Measurements from ENCODE around the gene GRID1.
"Not testable (repeated sequence)": the region's sequence is repeated elsewhere in the genome, so short reads cannot be mapped to it uniquely, and the experiment has no call there.

GRID1 gene

GRCh38 chr10:86391236-86391840, 24.7 kb upstream of the GRID1 start:
- no peak for DNase-seq (ENCODE audit: low read depth, low spot score)
- Histone ChIP-seq H3K4me1 (ENCODE audit: insufficient read depth, insufficient read length) (no peaks in the 10 kb centered on the region), H3K4me3 (ENCODE audit: insufficient read length, low read depth) (no peak overlapping the region), H3K27me3 (ENCODE audit: insufficient read depth, insufficient read length) (peaks cover 3% of the 10 kb centered on the region), H3K36me3 (ENCODE audit: insufficient read depth, insufficient read length, low read length) (no peaks in the 10 kb centered on the region), H3K9me3 (ENCODE audit: insufficient read depth, low read length) (no peaks in the 10 kb centered on the region), H3K9ac (ENCODE audit: insufficient read length, low read depth) (no peak overlapping the region)
- TF ChIP-seq ZNF274 (IDR thresholded peaks at IDR 0.05; ENCODE audit: low read depth, low read length) (no peak), YY1 (IDR thresholded peaks at IDR 0.05; ENCODE audit: insufficient read depth, insufficient read length) (no peak), SUZ12 (IDR thresholded peaks at IDR 0.05; ENCODE audit: extremely low read depth, insufficient read depth, insufficient read length) (no peak)

GRCh38 chr10:86390337-86391120, 23.9 kb upstream of the GRID1 start:
- peaks cover 3% of the 10 kb centered on the region for H3K27me3 ChIP-seq (ENCODE audit: insufficient read depth, insufficient read length)
- no peak for DNase-seq (ENCODE audit: low read depth, low spot score)
- H3K9ac ChIP-seq (ENCODE audit: insufficient read length, low read depth), result no peak overlapping the region
- no peak for TF ChIP-seq SUZ12 (IDR thresholded peaks at IDR 0.05; ENCODE audit: extremely low read depth, insufficient read depth, insufficient read length)
- no peak for TF ChIP-seq YY1 (IDR thresholded peaks at IDR 0.05; ENCODE audit: insufficient read depth, insufficient read length)
- TF ChIP-seq ZNF274 (IDR thresholded peaks at IDR 0.05; ENCODE audit: low read depth, low read length), result no peak
- H3K9me3 ChIP-seq (ENCODE audit: insufficient read depth, low read length), result no peaks in the 10 kb centered on the region
- no peaks in the 10 kb centered on the region for H3K4me1 ChIP-seq (ENCODE audit: insufficient read depth, insufficient read length)
- no peak overlapping the region for H3K4me3 ChIP-seq (ENCODE audit: insufficient read length, low read depth)
- no peaks in the 10 kb centered on the region for H3K36me3 ChIP-seq (ENCODE audit: insufficient read depth, insufficient read length, low read length)

GRCh38 chr10:86389441-86390193, 23.0 kb upstream of the GRID1 start:
- Histone ChIP-seq H3K9ac (ENCODE audit: insufficient read length, low read depth) (peak overlapping the region; percentile 67), H3K4me3 (ENCODE audit: insufficient read length, low read depth) (peak overlapping the region; percentile 51), H3K36me3 (ENCODE audit: insufficient read depth, insufficient read length, low read length) (no peaks in the 10 kb centered on the region), H3K9me3 (ENCODE audit: insufficient read depth, low read length) (no peaks in the 10 kb centered on the region), H3K27me3 (ENCODE audit: insufficient read depth, insufficient read length) (peaks cover 3% of the 10 kb centered on the region), H3K4me1 (ENCODE audit: insufficient read depth, insufficient read length) (no peaks in the 10 kb centered on the region)
- TF ChIP-seq ZNF274 (IDR thresholded peaks at IDR 0.05; ENCODE audit: low read depth, low read length) (no peak), YY1 (IDR thresholded peaks at IDR 0.05; ENCODE audit: insufficient read depth, insufficient read length) (no peak), SUZ12 (IDR thresholded peaks at IDR 0.05; ENCODE audit: extremely low read depth, insufficient read depth, insufficient read length) (no peak)
- DNase-seq (ENCODE audit: low read depth, low spot score), result peak; percentile 74

- not testable (repeated sequence) for H3K9ac ChIP-seq (ENCODE audit: insufficient read length, low read depth); H3K36me3 ChIP-seq (ENCODE audit: insufficient read depth, insufficient read length, low read length); H3K4me1 ChIP-seq (ENCODE audit: insufficient read depth, insufficient read length); DNase-seq (ENCODE audit: low read depth, low spot score); H3K27me3 ChIP-seq (ENCODE audit: insufficient read depth, insufficient read length); H3K9me3 ChIP-seq (ENCODE audit: insufficient read depth, low read length)
- H3K4me3 ChIP-seq (ENCODE audit: insufficient read length, low read depth), result peak overlapping the region; percentile 51
Measured at GRCh38 chr10:86389109-86389440, 22.5 kb upstream of the GRID1 start.

GRCh38 chr10:86388119-86388704, 21.6 kb upstream of the GRID1 start:
- H3K9me3 ChIP-seq (ENCODE audit: insufficient read depth, low read length), result no peaks in the 10 kb centered on the region
- no peaks in the 10 kb centered on the region for H3K4me1 ChIP-seq (ENCODE audit: insufficient read depth, insufficient read length)
- TF ChIP-seq SUZ12 (IDR thresholded peaks at IDR 0.05; ENCODE audit: extremely low read depth, insufficient read depth, insufficient read length), result no peak
- no peak overlapping the region for H3K9ac ChIP-seq (ENCODE audit: insufficient read length, low read depth)
- no peak for DNase-seq (ENCODE audit: low read depth, low spot score)
- H3K36me3 ChIP-seq (ENCODE audit: insufficient read depth, insufficient read length, low read length), result no peaks in the 10 kb centered on the region
- H3K27me3 ChIP-seq (ENCODE audit: insufficient read depth, insufficient read length), result peaks cover 3% of the 10 kb centered on the region
- H3K4me3 ChIP-seq (ENCODE audit: insufficient read length, low read depth), result no peak overlapping the region

- TF ChIP-seq YY1 (IDR thresholded peaks at IDR 0.05; ENCODE audit: insufficient read depth, insufficient read length) (no peak), SUZ12 (IDR thresholded peaks at IDR 0.05; ENCODE audit: extremely low read depth, insufficient read depth, insufficient read length) (no peak), ZNF274 (IDR thresholded peaks at IDR 0.05; ENCODE audit: low read depth, low read length) (no peak)
- H3K36me3 ChIP-seq (ENCODE audit: insufficient read depth, insufficient read length, low read length), result no peaks in the 10 kb centered on the region
- H3K9me3 ChIP-seq (ENCODE audit: insufficient read depth, low read length), result no peaks in the 10 kb centered on the region
- DNase-seq (ENCODE audit: low read depth, low spot score), result no peak
- H3K9ac ChIP-seq (ENCODE audit: insufficient read length, low read depth), result no peak overlapping the region
- no peak overlapping the region for H3K4me3 ChIP-seq (ENCODE audit: insufficient read length, low read depth)
- H3K27me3 ChIP-seq (ENCODE audit: insufficient read depth, insufficient read length), result peaks cover 3% of the 10 kb centered on the region
- H3K4me1 ChIP-seq (ENCODE audit: insufficient read depth, insufficient read length), result no peaks in the 10 kb centered on the region
Measured at GRCh38 chr10:86387178-86387794, 20.7 kb upstream of the GRID1 start.

GRCh38 chr10:86385806-86386205, 19.2 kb upstream of the GRID1 start:
- H3K4me3 ChIP-seq (ENCODE audit: insufficient read length, low read depth), result no peak overlapping the region
- DNase-seq (ENCODE audit: low read depth, low spot score), result no peak
- no peaks in the 10 kb centered on the region for H3K27me3 ChIP-seq (ENCODE audit: insufficient read depth, insufficient read length)
- no peaks in the 10 kb centered on the region for H3K9me3 ChIP-seq (ENCODE audit: insufficient read depth, low read length)
- no peaks in the 10 kb centered on the region for H3K4me1 ChIP-seq (ENCODE audit: insufficient read depth, insufficient read length)
- TF ChIP-seq SUZ12 (IDR thresholded peaks at IDR 0.05; ENCODE audit: extremely low read depth, insufficient read depth, insufficient read length) (no peak), YY1 (IDR thresholded peaks at IDR 0.05; ENCODE audit: insufficient read depth, insufficient read length) (no peak), ZNF274 (IDR thresholded peaks at IDR 0.05; ENCODE audit: low read depth, low read length) (no peak)
- no peak overlapping the region for H3K9ac ChIP-seq (ENCODE audit: insufficient read length, low read depth)
- H3K36me3 ChIP-seq (ENCODE audit: insufficient read depth, insufficient read length, low read length), result no peaks in the 10 kb centered on the region
